ENCODE measurements around the gene C1orf21. TPM values are rescaled to one million over a fixed set of nuclear protein-coding genes. Genes with fewer than 3 reads are reported as not detected.

The C1orf21 gene
- total and polyA plus RNA-seq, 8 donors: 4.1 to 13.9 (median 7.7) TPM

DNA sequence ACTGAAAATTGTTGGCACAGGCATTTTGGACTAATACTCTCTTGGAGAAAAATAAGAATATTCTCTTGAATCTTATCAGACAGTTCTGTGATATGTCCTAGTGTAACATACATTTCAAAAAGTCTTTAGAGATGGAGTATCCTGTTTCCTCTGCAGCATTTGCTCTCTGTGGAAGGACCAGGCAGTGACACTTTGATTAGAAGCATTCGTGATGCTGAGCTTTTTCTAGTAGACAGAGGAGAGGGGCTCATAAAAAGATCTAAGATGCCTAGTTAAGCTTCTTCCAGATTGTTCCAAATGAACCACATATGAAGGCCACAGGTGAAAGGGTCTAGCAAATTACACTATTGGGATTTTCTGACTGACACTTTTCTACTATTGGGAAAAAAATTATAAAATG lies 120.3 kb downstream of the C1orf21 start:
- Histone ChIP-seq H3K27ac (peak overlapping the region in 2 of 4 donors; percentile 33 to 60), H3K4me1 (peaks cover 17 to 26% (median 18%) of the 10 kb centered on the region in 3 donors), H3K36me3 (no peaks in the 10 kb centered on the region), H3K4me3 (no peak overlapping the region), H3K27me3 (no peaks in the 10 kb centered on the region), H3K9me3 (no peaks in the 10 kb centered on the region)
- intact Hi-C loops (cut with DNase I): no loop called here
- WGBS, 2 donors: 35 to 55% methylated on average over 1 of the region's 1 CpG
- DNase-seq (no peak), FAIRE-seq (no peak), ATAC-seq (peak in 1 of 4 donors; percentile 5)
- TF ChIP-seq, protein P1, sequence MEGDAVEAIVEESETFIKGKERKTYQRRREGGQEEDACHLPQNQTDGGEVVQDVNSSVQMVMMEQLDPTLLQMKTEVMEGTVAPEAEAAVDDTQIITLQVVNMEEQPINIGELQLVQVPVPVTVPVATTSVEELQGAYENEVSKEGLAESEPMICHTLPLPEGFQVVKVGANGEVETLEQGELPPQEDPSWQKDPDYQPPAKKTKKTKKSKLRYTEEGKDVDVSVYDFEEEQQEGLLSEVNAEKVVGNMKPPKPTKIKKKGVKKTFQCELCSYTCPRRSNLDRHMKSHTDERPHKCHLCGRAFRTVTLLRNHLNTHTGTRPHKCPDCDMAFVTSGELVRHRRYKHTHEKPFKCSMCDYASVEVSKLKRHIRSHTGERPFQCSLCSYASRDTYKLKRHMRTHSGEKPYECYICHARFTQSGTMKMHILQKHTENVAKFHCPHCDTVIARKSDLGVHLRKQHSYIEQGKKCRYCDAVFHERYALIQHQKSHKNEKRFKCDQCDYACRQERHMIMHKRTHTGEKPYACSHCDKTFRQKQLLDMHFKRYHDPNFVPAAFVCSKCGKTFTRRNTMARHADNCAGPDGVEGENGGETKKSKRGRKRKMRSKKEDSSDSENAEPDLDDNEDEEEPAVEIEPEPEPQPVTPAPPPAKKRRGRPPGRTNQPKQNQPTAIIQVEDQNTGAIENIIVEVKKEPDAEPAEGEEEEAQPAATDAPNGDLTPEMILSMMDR (IDR thresholded peaks at IDR 0.05): no peak

DNA sequence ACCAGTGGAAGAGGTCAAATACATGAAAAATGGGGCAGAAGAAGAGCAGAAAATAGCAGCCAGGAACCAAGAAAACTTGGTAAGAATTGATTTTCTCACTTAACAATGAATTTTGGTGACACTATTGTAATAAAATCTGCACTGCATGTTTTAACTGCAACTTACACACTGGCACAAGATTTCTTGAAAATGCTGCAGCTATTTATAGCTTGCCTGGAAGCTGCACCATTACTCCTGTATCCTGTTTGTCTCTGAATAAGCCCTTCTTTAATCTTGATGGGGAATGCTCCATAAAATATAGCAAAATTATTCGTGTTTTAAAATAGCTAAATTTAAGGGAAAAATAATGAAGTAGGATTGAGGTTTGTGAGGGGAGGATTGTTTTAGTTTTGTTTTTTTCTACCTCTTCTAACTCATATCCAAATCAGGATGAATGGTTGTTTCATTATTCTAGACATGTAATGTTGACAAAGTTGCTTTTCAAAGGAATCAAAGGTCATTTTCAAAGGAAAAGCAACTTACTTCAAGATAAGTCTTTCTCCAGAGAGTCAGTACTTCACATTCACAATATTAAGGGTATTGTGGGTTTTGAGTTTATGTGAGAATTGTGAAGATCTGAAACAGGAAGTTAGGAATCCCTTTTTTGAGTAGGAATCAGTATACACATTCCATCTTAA lies 120.9 kb downstream of the C1orf21 start:
- DNase-seq (no peak), ATAC-seq (peak in 3 of 4 donors; percentile 48 to 78 (median 68)), FAIRE-seq (peak; percentile 65)
- Histone ChIP-seq H3K36me3 (no peaks in the 10 kb centered on the region), H3K9me3 (no peaks in the 10 kb centered on the region), H3K27me3 (no peaks in the 10 kb centered on the region), H3K4me1 (peaks cover 17 to 26% (median 18%) of the 10 kb centered on the region in 3 donors), H3K4me3 (no peak overlapping the region), H3K27ac (peak overlapping the region in 2 of 4 donors; percentile 33 to 60)
- TF ChIP-seq, protein P1 (IDR thresholded peaks at IDR 0.05): no peak
- WGBS, 2 donors: 10 to 20% methylated on average over 1 of the region's 1 CpG
- intact Hi-C loops (cut with DNase I): no loop called here

DNA sequence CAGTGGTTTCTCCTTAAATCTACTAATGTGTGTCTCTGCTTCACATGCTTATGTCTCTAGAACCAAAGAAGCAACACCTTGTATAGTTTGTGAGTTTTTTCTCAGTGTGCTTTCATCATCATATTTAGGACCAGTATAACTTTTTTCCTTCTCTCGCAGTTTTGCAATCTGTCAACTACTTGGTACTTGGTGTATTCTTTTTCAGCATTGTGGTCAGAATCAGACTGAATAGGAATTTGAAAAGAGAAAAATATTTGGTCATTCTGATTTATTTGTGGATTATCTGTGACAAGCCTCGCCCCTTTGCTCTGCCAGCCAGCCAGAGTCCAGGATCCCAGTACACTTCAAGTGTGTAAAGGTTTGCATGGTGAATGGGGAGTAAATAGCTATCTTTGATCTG lies 122.3 kb downstream of the C1orf21 start:
- Histone ChIP-seq H3K27ac (no peak overlapping the region), H3K4me3 (no peak overlapping the region), H3K9me3 (no peaks in the 10 kb centered on the region), H3K36me3 (no peaks in the 10 kb centered on the region), H3K4me1 (peaks cover 17 to 30% (median 18%) of the 10 kb centered on the region in 3 donors), H3K27me3 (no peaks in the 10 kb centered on the region)
- ATAC-seq (no peak), FAIRE-seq (no peak), DNase-seq (no peak)
- WGBS, 2 donors: 96 to 97% methylated on average over 2 of the region's 2 CpGs
- TF ChIP-seq, protein P1 (IDR thresholded peaks at IDR 0.05): no peak
- intact Hi-C loops (cut with DNase I): no loop called here

DNA sequence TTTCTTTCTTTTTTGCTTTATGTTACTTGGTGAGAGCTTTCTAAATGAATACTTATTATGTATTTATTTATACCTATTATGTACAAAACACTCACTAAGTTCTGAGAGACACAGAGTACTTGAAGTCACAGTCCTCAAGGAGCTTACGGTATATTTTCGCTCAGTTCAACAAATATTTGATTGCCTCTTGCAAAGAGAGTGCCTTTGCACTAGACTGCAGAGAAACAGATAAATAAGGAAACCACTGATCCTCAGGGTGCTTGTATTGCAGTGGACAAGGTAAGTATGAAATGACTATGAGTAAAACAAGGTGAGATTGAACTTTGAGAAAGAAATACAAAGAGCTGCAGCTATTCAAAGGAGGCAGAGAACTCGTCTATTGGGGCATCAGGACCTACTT lies 123.3 kb downstream of the C1orf21 start:
- Histone ChIP-seq H3K9me3 (no peaks in the 10 kb centered on the region), H3K36me3 (no peaks in the 10 kb centered on the region), H3K27ac (no peak overlapping the region), H3K4me1 (peaks cover 17 to 32% (median 18%) of the 10 kb centered on the region in 3 donors), H3K27me3 (no peaks in the 10 kb centered on the region), H3K4me3 (no peak overlapping the region)
- TF ChIP-seq, protein P1 (IDR thresholded peaks at IDR 0.05): no peak
- intact Hi-C loops (cut with DNase I): no loop called here
- FAIRE-seq (no peak), DNase-seq (no peak), ATAC-seq (no peak)
- WGBS, 2 donors: 93 to 94% methylated on average over 3 of the region's 3 CpGs

DNA sequence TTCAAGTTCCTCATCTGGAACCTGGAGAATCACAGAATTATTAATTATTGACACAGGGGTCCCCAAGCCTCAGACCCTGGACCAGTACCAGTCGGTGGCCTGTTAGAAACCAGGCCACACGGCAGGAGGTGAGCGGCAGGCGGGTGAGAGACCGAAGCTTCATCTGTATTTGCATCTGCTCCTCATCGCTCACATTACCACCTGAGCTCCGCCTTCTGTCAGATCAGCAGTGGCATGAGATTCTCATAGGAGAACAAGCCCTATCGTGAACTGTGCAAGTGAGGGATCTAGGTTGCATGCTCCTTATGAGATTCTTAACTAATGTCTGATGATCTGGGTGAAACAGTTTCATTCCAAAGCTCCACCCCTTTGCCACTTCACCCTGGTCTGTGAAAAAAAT lies 125.9 kb downstream of the C1orf21 start:
- ATAC-seq (no peak), DNase-seq (no peak), FAIRE-seq (no peak)
- Histone ChIP-seq H3K27me3 (no peaks in the 10 kb centered on the region), H3K36me3 (no peaks in the 10 kb centered on the region), H3K4me3 (no peak overlapping the region), H3K27ac (no peak overlapping the region), H3K4me1 (peaks cover 10 to 24% (median 13%) of the 10 kb centered on the region in 3 donors), H3K9me3 (no peaks in the 10 kb centered on the region)
- 83 to 92% methylated on average over 8 of the region's 8 CpGs for WGBS, 2 donors
- intact Hi-C loops (cut with DNase I): no loop called here
- TF ChIP-seq, protein P1 (IDR thresholded peaks at IDR 0.05): no peak
